ENCODE measurements around the gene TRPC4. TPM values are rescaled to one million over a fixed set of nuclear protein-coding genes. Genes with fewer than 3 reads are reported as not detected.

Gene TRPC4
- 1 to 10 TPM in 6 of 10 donors, under 1 TPM in 3, not detected in 1; 0.33 to 3.9 (median 1.2) TPM for total RNA-seq
- under 1 TPM; 0.26 to 0.80 TPM for polyA plus RNA-seq
- long read RNA-seq, donor 1, full-length matches to known transcripts: 1 of 7 reads
- long read RNA-seq, donor 1, partial matches to known transcripts: 3 of 7 reads
- long read RNA-seq, donor 1, other reads (novel, unspliced or antisense): 3 of 7 reads
- long read RNA-seq, donor 2, full-length matches to known transcripts: 2 of 2 reads
- long read RNA-seq, donor 2, partial matches to known transcripts: 0 of 2 reads
- long read RNA-seq, donor 2, other reads (novel, unspliced or antisense): 0 of 2 reads
- long read RNA-seq, donor 3, full-length matches to known transcripts: 4 of 9 reads
- long read RNA-seq, donor 3, partial matches to known transcripts: 4 of 9 reads
- long read RNA-seq, donor 3, other reads (novel, unspliced or antisense): 1 of 9 reads

GRCh38 chr13:37869756-37870488 lies at the start of gene TRPC4:
Gene TRPC4 (minus strand): TSS chr13:37869772. CDS start chr13:37783333, 86,439 bp downstream.
- no peaks in the 10 kb centered on the region for H3K9me3 ChIP-seq
- no peaks in the 10 kb centered on the region for H3K36me3 ChIP-seq
- DNase-seq: peak; percentile 25 to 33
- intact Hi-C loops (cut with DNase I): loop anchor here in 4 of 10 donors (5.0 to 10.0 kb wide), 5 partner anchors 355 to 662 kb away; partner anchors contain the start of gene UFM1 (in 2 of the 4)
- peak within 1 kb of the TSS in 5 of 10 donors; percentile 13 to 46 (median 32) for H3K27ac ChIP-seq
- WGBS, 2 donors: 1% methylated on average over 41 to 43 of the region's 43 CpGs
- peaks cover 0 to 32% (median 24%) of the 10 kb centered on the region in 7 donors for H3K27me3 ChIP-seq
- peak in 8 of 9 donors; percentile 15 to 66 (median 46) for TF ChIP-seq CTCF (IDR thresholded peaks at IDR 0.05)
- ATAC-seq: peak; percentile 46 to 94 (median 86)
- peaks cover 0 to 29% (median 4%) of the 10 kb centered on the region in 9 donors for H3K4me1 ChIP-seq
- peak within 1 kb of the TSS; percentile 37 to 61 (median 56) for H3K4me3 ChIP-seq

- ATAC-seq (peak in 2 of 8 donors; percentile 49), DNase-seq (no peak)
- Histone ChIP-seq H3K27me3 (no peaks in the 10 kb centered on the region), H3K9me3 (peaks cover 0 to 30% (median 7%) of the 10 kb centered on the region in 11 donors), H3K36me3 (no peaks in the 10 kb centered on the region), H3K4me3 (peak overlapping the region in 8 of 10 donors; percentile 8 to 29 (median 22)), H3K4me1 (peaks cover 0 to 17% (median 0%) of the 10 kb centered on the region in 9 donors), H3K27ac (peak overlapping the region in 4 of 10 donors; percentile 6 to 57 (median 38))
- 17 to 34% methylated on average over 4 of the region's 4 CpGs for WGBS, 2 donors
- intact Hi-C loops (cut with DNase I): no loop called here
- peak in 1 of 9 donors; percentile 13 for TF ChIP-seq CTCF (IDR thresholded peaks at IDR 0.05)
These were observed 49.2 kb upstream of the TRPC4 start for GRCh38 chr13:37918751-37919150.

GRCh38 chr13:37918116-37918714 lies 48.6 kb upstream of the TRPC4 start:
- DNase-seq (no peak), ATAC-seq (no peak)
- Histone ChIP-seq H3K27ac (peak overlapping the region in 3 of 10 donors; percentile 6 to 57 (median 10)), H3K27me3 (no peaks in the 10 kb centered on the region), H3K4me1 (peaks cover 0 to 17% (median 0%) of the 10 kb centered on the region in 9 donors), H3K9me3 (peaks cover 0 to 30% (median 7%) of the 10 kb centered on the region in 11 donors), H3K4me3 (no peak overlapping the region), H3K36me3 (no peaks in the 10 kb centered on the region)
- intact Hi-C loops (cut with DNase I): no loop called here
- 26 to 34% methylated on average over 3 of the region's 3 CpGs for WGBS, 2 donors
- no peak for TF ChIP-seq CTCF (IDR thresholded peaks at IDR 0.05)
